Prostate gland (tissue), 2 donors: ENCODE measurements around the gene LRCH1.

Experiments used
- POLR2A ChIP-seq: fragments of 450-650 bp; IDR thresholded peaks from one replicate; pipeline ENCODE4 v1.6.1; 2016; ENCODE audit warnings: antibody characterized with exemption, mild to moderate bottlenecking
- POLR2AphosphoS5 ChIP-seq: sonication (generic); formaldehyde crosslinking; IDR thresholded peaks from one replicate; pipeline ENCODE4 v1.6.1; 2017; ENCODE audit warnings: antibody characterized with exemption
- TF ChIP-seq, protein P1 (sequence below), 4 experiments: fragments of 200-600 bp in 2 of 4; fragments of 450-650 bp in 2 of 4; sonication (generic) in 2 of 4; IDR thresholded peaks; 1 replicate in 3 of 4; 2 replicates in 1 of 4; pipeline ENCODE4 v1.5.1; 2016 to 2019; ENCODE audit warnings: antibody characterized with exemption in 4 of 4, mild to moderate bottlenecking in 2 of 4, moderate library complexity in 2 of 4

DNA sequence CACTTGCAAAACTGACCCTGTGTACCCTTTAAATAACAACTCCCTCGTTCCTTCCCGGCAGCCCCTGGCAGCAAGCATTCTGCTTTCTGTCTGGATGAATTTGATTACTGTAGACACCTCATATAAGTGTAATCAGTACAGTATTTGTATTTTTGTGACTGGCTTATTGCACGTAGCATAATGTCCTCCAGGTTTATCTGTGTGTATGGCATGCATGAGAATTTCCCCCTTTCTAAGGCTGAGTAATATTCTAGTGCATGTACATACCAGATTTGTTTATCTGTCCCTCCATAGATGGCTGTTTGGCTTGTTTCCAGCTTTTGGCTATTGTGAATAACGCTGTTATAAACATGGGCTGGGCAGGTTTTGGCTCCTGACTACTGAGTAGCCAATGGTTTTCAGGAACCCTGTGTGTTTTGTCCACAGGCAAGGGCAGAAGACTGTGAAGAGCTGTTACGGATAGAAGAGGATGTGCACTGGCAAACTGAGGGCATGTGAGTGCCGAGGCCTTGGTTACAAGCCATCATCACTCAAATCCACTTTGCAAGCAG is 146.0 kb downstream of the LRCH1 start:
- TF ChIP-seq POLR2A (no peak), POLR2AphosphoS5 (no peak)
- TF ChIP-seq, protein P1, sequence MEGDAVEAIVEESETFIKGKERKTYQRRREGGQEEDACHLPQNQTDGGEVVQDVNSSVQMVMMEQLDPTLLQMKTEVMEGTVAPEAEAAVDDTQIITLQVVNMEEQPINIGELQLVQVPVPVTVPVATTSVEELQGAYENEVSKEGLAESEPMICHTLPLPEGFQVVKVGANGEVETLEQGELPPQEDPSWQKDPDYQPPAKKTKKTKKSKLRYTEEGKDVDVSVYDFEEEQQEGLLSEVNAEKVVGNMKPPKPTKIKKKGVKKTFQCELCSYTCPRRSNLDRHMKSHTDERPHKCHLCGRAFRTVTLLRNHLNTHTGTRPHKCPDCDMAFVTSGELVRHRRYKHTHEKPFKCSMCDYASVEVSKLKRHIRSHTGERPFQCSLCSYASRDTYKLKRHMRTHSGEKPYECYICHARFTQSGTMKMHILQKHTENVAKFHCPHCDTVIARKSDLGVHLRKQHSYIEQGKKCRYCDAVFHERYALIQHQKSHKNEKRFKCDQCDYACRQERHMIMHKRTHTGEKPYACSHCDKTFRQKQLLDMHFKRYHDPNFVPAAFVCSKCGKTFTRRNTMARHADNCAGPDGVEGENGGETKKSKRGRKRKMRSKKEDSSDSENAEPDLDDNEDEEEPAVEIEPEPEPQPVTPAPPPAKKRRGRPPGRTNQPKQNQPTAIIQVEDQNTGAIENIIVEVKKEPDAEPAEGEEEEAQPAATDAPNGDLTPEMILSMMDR (IDR thresholded peaks at IDR 0.05): no peak
